ENCODE results near the gene RAB7A. TPM values are rescaled to one million over a fixed set of nuclear protein-coding genes. Genes with fewer than 3 reads are reported as not detected.
"Not testable (repeated sequence)": the region's sequence is repeated elsewhere in the genome, so short reads cannot be mapped to it uniquely, and the experiment has no call there.

RAB7A gene
- total and polyA plus RNA-seq, 2 donors (not counting 1 experiment from before 2014, with no cell fraction given): 62.7 to 138 TPM

GRCh38 chr3:128770387-128770786, 44.4 kb downstream of the RAB7A start:
- no peak for DNase-seq
- Histone ChIP-seq H3K79me2 (ENCODE audit: control insufficient read depth, insufficient read depth, low read length) (peaks cover 90% of the 10 kb centered on the region), H3K4me2 (replicated peaks; ENCODE audit: low read depth, low read length, poor library complexity, severe bottlenecking) (no peak overlapping the region), H3K4me3 (ENCODE audit: control extremely low read depth in 1 of 5, extremely low read depth in 1 of 5, insufficient read depth in 1 of 5, low read depth in 2 of 5, low read length in 4 of 5) (no peak overlapping the region), H2AFZ (ENCODE audit: insufficient read depth, low read depth, low read length, poor library complexity, severe bottlenecking) (no peak overlapping the region), H3K36me3 (replicated peaks in 1 of 2; ENCODE audit: control extremely low read depth in 1 of 2, control insufficient read depth in 1 of 2, extremely low read depth in 1 of 2, insufficient read depth in 2 of 2, low read length in 1 of 2) (peaks cover 0 to 5% of the 10 kb centered on the region in 2 experiments), H3K4me1 (ENCODE audit: control insufficient read depth in 2 of 2, insufficient read depth in 2 of 2, low read length in 2 of 2) (peaks cover 18 to 20% of the 10 kb centered on the region in 2 donors), H4K20me1 (ENCODE audit: control insufficient read depth, insufficient read depth, low read length, poor library complexity, severe bottlenecking) (peaks cover 85% of the 10 kb centered on the region), H3K9me3 (ENCODE audit: control extremely low read depth in 1 of 3, control insufficient read depth in 2 of 3, insufficient read depth in 1 of 3, low read length in 2 of 3) (no peaks in the 10 kb centered on the region), H3K27me3 (replicated peaks in 1 of 4; ENCODE audit: control extremely low read depth in 1 of 4, control insufficient read depth in 3 of 4, insufficient read depth in 4 of 4, low read length in 3 of 4) (no peaks in the 10 kb centered on the region), H3K9ac (ENCODE audit: low read length) (no peak overlapping the region), H3K27ac (ENCODE audit: low read length in 2 of 2) (no peak overlapping the region)
- WGBS (ENCODE audit: insufficient coverage): 96% methylated on average over 3 of the region's 4 CpGs
- POLR2A ChIA-PET: interaction anchor here (0.6 kb wide), 2 partner anchors 123 to 1976 kb away, joined by 5 to 6 read pairs; partner anchors contain the start of gene PIK3R4
- intact Hi-C loops (cut with micrococcal nuclease): no loop called here
- peaks cover 66% of the 10 kb centered on the region for H3K4me1 Mint-ChIP-seq
- no peak for TF ChIP-seq EZH2 (IDR thresholded peaks at IDR 0.05; ENCODE audit: borderline replicate concordance, insufficient read depth, low read depth, low read length, poor library complexity, severe bottlenecking)
- TF ChIP-seq CTCF (IDR thresholded peaks at IDR 0.05): no peak
- no peak overlapping the region for H3K27ac Mint-ChIP-seq
- no peak overlapping the region for H3K4me3 Mint-ChIP-seq
- H3K27me3 Mint-ChIP-seq: no peaks in the 10 kb centered on the region
- CTCF ChIA-PET: interaction anchor here (0.7 kb wide), 1 partner anchor 39 kb away, joined by 3 read pairs; no protein-coding TSS in a partner anchor
- no peak for ATAC-seq (ENCODE audit: low read depth)
- no peaks in the 10 kb centered on the region for H3K9me3 Mint-ChIP-seq (ENCODE audit: insufficient read depth)

GRCh38 chr3:128773189-128773588, 47.2 kb downstream of the RAB7A start:
- CTCF ChIA-PET: not testable (repeated sequence)

GRCh38 chr3:128773592-128773991, 47.6 kb downstream of the RAB7A start:
- H3K36me3 ChIP-seq (replicated peaks in 1 of 2; ENCODE audit: control extremely low read depth in 1 of 2, control insufficient read depth in 1 of 2, extremely low read depth in 1 of 2, insufficient read depth in 2 of 2, low read length in 1 of 2); H3K27ac ChIP-seq (ENCODE audit: low read length in 2 of 2); H3K27me3 ChIP-seq (replicated peaks in 1 of 4; ENCODE audit: control extremely low read depth in 1 of 4, control insufficient read depth in 3 of 4, insufficient read depth in 4 of 4, low read length in 3 of 4); DNase-seq; H3K9ac ChIP-seq (ENCODE audit: low read length); CTCF ChIA-PET; H3K9me3 Mint-ChIP-seq (ENCODE audit: insufficient read depth); H3K9me3 ChIP-seq (ENCODE audit: control extremely low read depth in 1 of 3, control insufficient read depth in 2 of 3, insufficient read depth in 1 of 3, low read length in 2 of 3); POLR2A ChIA-PET; H3K4me3 ChIP-seq (ENCODE audit: control extremely low read depth in 1 of 5, extremely low read depth in 1 of 5, insufficient read depth in 1 of 5, low read depth in 2 of 5, low read length in 4 of 5); intact Hi-C loops (cut with micrococcal nuclease); H3K4me2 ChIP-seq (replicated peaks; ENCODE audit: low read depth, low read length, poor library complexity, severe bottlenecking); H2AFZ ChIP-seq (ENCODE audit: insufficient read depth, low read depth, low read length, poor library complexity, severe bottlenecking); H3K27ac Mint-ChIP-seq; H3K4me3 Mint-ChIP-seq; H3K27me3 Mint-ChIP-seq; ATAC-seq (ENCODE audit: low read depth): not testable (repeated sequence)
- H3K4me1 ChIP-seq (ENCODE audit: control insufficient read depth in 2 of 2, insufficient read depth in 2 of 2, low read length in 2 of 2): peaks cover 7 to 11% of the 10 kb centered on the region in 2 donors
- H3K4me1 Mint-ChIP-seq: peaks cover 65% of the 10 kb centered on the region
- H4K20me1 ChIP-seq (ENCODE audit: control insufficient read depth, insufficient read depth, low read length, poor library complexity, severe bottlenecking): peaks cover 81% of the 10 kb centered on the region
- H3K79me2 ChIP-seq (ENCODE audit: control insufficient read depth, insufficient read depth, low read length): peaks cover 90% of the 10 kb centered on the region
- WGBS (ENCODE audit: insufficient coverage): 100% methylated on average over 3 of the region's 6 CpGs

More at GRCh38 chr3:128773189-128773588, 47.2 kb downstream of the RAB7A start:
- H2AFZ ChIP-seq (ENCODE audit: insufficient read depth, low read depth, low read length, poor library complexity, severe bottlenecking); POLR2A ChIA-PET; ATAC-seq (ENCODE audit: low read depth); H3K9me3 ChIP-seq (ENCODE audit: control extremely low read depth in 1 of 3, control insufficient read depth in 2 of 3, insufficient read depth in 1 of 3, low read length in 2 of 3); H3K9me3 Mint-ChIP-seq (ENCODE audit: insufficient read depth); H3K4me3 ChIP-seq (ENCODE audit: control extremely low read depth in 1 of 5, extremely low read depth in 1 of 5, insufficient read depth in 1 of 5, low read depth in 2 of 5, low read length in 4 of 5); H3K27ac ChIP-seq (ENCODE audit: low read length in 2 of 2); H3K36me3 ChIP-seq (replicated peaks in 1 of 2; ENCODE audit: control extremely low read depth in 1 of 2, control insufficient read depth in 1 of 2, extremely low read depth in 1 of 2, insufficient read depth in 2 of 2, low read length in 1 of 2); H3K27me3 Mint-ChIP-seq; H3K4me3 Mint-ChIP-seq; H3K27me3 ChIP-seq (replicated peaks in 1 of 4; ENCODE audit: control extremely low read depth in 1 of 4, control insufficient read depth in 3 of 4, insufficient read depth in 4 of 4, low read length in 3 of 4); H3K4me2 ChIP-seq (replicated peaks; ENCODE audit: low read depth, low read length, poor library complexity, severe bottlenecking); H3K27ac Mint-ChIP-seq; intact Hi-C loops (cut with micrococcal nuclease); DNase-seq; H3K9ac ChIP-seq (ENCODE audit: low read length): not testable (repeated sequence)
- Histone ChIP-seq H3K4me1 (ENCODE audit: control insufficient read depth in 2 of 2, insufficient read depth in 2 of 2, low read length in 2 of 2) (peaks cover 6 to 11% of the 10 kb centered on the region in 2 donors), H3K79me2 (ENCODE audit: control insufficient read depth, insufficient read depth, low read length) (peaks cover 90% of the 10 kb centered on the region), H4K20me1 (ENCODE audit: control insufficient read depth, insufficient read depth, low read length, poor library complexity, severe bottlenecking) (peaks cover 81% of the 10 kb centered on the region)
- H3K4me1 Mint-ChIP-seq: peaks cover 65% of the 10 kb centered on the region
- WGBS (ENCODE audit: insufficient coverage): 100% methylated on average over 3 of the region's 31 CpGs

Measured in B cell (primary cell).